PFSK-1 (cell line): ENCODE results near the gene SLC13A3.

ENCODE experiments used
- FOXP2 ChIP-seq: optimal IDR thresholded peaks from 2 replicates; pipeline ENCODE3; 2011; ENCODE audit warnings: borderline replicate concordance, control low read depth, inconsistent platforms; ENCODE audit not compliant: insufficient read depth; ENCODE audit errors: extremely low read length, extremely low read depth
- POLR2AphosphoS5 ChIP-seq: IDR thresholded peaks from 2 replicates; pipeline ENCODE4 v1.6.1; 2012; ENCODE audit warnings: low read depth, mild to moderate bottlenecking, control low read depth, low read length, moderate library complexity
- SIN3A ChIP-seq: IDR thresholded peaks from 2 replicates; pipeline ENCODE4 v1.6.1; 2012; ENCODE audit warnings: mild to moderate bottlenecking, low read length, moderate library complexity, borderline replicate concordance; ENCODE audit not compliant: insufficient read depth
- TAF1 ChIP-seq: IDR thresholded peaks from 2 replicates; pipeline ENCODE4 v1.6.1; 2012; ENCODE audit warnings: low read length, control low read depth, borderline replicate concordance; ENCODE audit not compliant: insufficient read depth
- TF ChIP-seq, protein P1 (sequence below), 2 experiments: IDR thresholded peaks; 2 replicates each; pipeline versions ENCODE4 v1.6.1 to v1.8.0; 2011 to 2012; ENCODE audit warnings: low read depth in 2 of 2, low read length in 2 of 2, control low read depth in 1 of 2, inconsistent platforms in 1 of 2, mild to moderate bottlenecking in 1 of 2, moderate library complexity in 1 of 2; ENCODE audit not compliant: insufficient read depth in 1 of 2

Gene SLC13A3

GRCh38 chr20:46592580-46593362 is 58.5 kb downstream of the SLC13A3 start:
- TF ChIP-seq SIN3A (no peak), POLR2AphosphoS5 (no peak), TAF1 (no peak), FOXP2 (no peak)
- TF ChIP-seq, protein P1, sequence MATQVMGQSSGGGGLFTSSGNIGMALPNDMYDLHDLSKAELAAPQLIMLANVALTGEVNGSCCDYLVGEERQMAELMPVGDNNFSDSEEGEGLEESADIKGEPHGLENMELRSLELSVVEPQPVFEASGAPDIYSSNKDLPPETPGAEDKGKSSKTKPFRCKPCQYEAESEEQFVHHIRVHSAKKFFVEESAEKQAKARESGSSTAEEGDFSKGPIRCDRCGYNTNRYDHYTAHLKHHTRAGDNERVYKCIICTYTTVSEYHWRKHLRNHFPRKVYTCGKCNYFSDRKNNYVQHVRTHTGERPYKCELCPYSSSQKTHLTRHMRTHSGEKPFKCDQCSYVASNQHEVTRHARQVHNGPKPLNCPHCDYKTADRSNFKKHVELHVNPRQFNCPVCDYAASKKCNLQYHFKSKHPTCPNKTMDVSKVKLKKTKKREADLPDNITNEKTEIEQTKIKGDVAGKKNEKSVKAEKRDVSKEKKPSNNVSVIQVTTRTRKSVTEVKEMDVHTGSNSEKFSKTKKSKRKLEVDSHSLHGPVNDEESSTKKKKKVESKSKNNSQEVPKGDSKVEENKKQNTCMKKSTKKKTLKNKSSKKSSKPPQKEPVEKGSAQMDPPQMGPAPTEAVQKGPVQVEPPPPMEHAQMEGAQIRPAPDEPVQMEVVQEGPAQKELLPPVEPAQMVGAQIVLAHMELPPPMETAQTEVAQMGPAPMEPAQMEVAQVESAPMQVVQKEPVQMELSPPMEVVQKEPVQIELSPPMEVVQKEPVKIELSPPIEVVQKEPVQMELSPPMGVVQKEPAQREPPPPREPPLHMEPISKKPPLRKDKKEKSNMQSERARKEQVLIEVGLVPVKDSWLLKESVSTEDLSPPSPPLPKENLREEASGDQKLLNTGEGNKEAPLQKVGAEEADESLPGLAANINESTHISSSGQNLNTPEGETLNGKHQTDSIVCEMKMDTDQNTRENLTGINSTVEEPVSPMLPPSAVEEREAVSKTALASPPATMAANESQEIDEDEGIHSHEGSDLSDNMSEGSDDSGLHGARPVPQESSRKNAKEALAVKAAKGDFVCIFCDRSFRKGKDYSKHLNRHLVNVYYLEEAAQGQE (IDR thresholded peaks at IDR 0.05; ENCODE audit: insufficient read depth in 1 of 2, low read depth in 2 of 2, low read length in 2 of 2): no peak

DNA sequence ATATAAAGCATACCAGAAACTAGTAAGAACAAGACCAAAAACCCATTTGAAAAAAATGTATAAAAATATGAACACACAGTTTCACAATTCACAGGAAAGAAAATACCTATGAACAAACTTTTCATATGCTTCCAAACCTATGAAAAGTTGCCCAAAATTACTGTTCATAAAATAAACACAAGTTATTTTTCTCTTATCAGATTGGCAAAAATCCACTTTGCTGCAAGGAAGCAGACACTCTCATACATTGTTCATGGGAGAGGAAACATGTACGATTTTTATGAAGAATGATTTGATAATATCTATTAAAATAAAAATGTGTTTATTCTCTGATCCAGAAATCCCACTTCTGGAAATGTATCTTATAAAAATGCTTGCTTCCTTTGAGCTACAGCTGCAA is 60.8 kb downstream of the SLC13A3 start:
- TF ChIP-seq SIN3A (no peak), TAF1 (no peak), FOXP2 (no peak), POLR2AphosphoS5 (no peak)
- TF ChIP-seq, protein P1 (IDR thresholded peaks at IDR 0.05; ENCODE audit: insufficient read depth in 1 of 2, low read depth in 2 of 2, low read length in 2 of 2): no peak

- no peak for TF ChIP-seq SIN3A
- TF ChIP-seq, protein P1 (IDR thresholded peaks at IDR 0.05; ENCODE audit: insufficient read depth in 1 of 2, low read depth in 2 of 2, low read length in 2 of 2): no peak
- TF ChIP-seq POLR2AphosphoS5: no peak
- TF ChIP-seq FOXP2: no peak
- TF ChIP-seq TAF1: no peak
Observed at GRCh38 chr20:46588532-46589511, 62.4 kb downstream of the SLC13A3 start.

GRCh38 chr20:46587986-46588385 is 63.3 kb downstream of the SLC13A3 start:
- TF ChIP-seq FOXP2 (no peak), TAF1 (no peak), POLR2AphosphoS5 (no peak), SIN3A (no peak)
- TF ChIP-seq, protein P1 (IDR thresholded peaks at IDR 0.05; ENCODE audit: insufficient read depth in 1 of 2, low read depth in 2 of 2, low read length in 2 of 2): no peak
